HCT116 (cell line): ENCODE results near the gene IL3. TPM values are rescaled to one million over a fixed set of nuclear protein-coding genes. Genes with fewer than 3 reads are reported as not detected.

Source experiments
- ATAC-seq: fragments of 200-7000 bp; cut with Tn5 transposase; 2 replicates; pipeline ENCODE4 v1.9.1; 2020; ENCODE audit warnings: mild to moderate bottlenecking, moderate library complexity
- BruUV-seq: library from RNA; stranded (reverse); fragments of 400-500 nt; replicated peaks from 2 replicates; lab custom pipeline; 2021; lab: Mats Ljungman, UMichigan
- CTCF ChIA-PET: fragments of 300-600 bp; sonication (Branson Sonifier 250); formaldehyde crosslinking; loops from one replicate; lab custom pipeline; 2021; ENCODE audit warnings: antibody characterized with exemption; lab: Charles Lee
- POLR2A ChIA-PET: fragments of 300-600, 350-600 bp; sonication (Branson Sonifier 250); formaldehyde crosslinking; loops from one replicate; lab custom pipeline; 2021; ENCODE audit warnings: antibody characterized with exemption; lab: Charles Lee
- RAD21 ChIA-PET, 2 experiments: fragments of 300-600 bp; sonication (Branson Sonifier 250); formaldehyde crosslinking; loops; one replicate each; lab custom pipeline; 2023; ENCODE audit warnings: low total read pairs in 2 of 2; ENCODE audit not compliant: uncharacterized antibody in 2 of 2, unreplicated experiment in 2 of 2, low non-redundant PET in 1 of 2; lab: Charles Lee
- DNase-seq: peaks from one replicate; pipeline ENCODE4 v3.0.0-alpha.2; 2010; ENCODE audit warnings: low read depth, low spot score
- H2AFZ ChIP-seq: fragments of 200-600 bp; shearing (Covaris generic), sonication (generic); 2 replicates; pipeline ENCODE4 v1.6.1; 2017; ENCODE audit warnings: low read depth, mixed run types, mixed read lengths, antibody characterized with exemption, low read length; ENCODE audit not compliant: poor library complexity, severe bottlenecking
- H3K27ac ChIP-seq: 2 replicates; pipeline ENCODE4 v1.5.1; 2012; ENCODE audit warnings: low read depth, low read length
- H3K27me3 ChIP-seq: fragments of 200-600 bp; sonication (generic); 2 replicates; pipeline ENCODE4 v1.6.1; 2016; ENCODE audit warnings: mixed run types, low read length, mixed read lengths; ENCODE audit not compliant: insufficient read depth
- H3K36me3 ChIP-seq, 2 experiments: fragments of 200-500 bp in 1 of 2; fragments of 200-600 bp in 1 of 2; sonication (Bioruptor generic) in 1 of 2; sonication (generic) in 1 of 2; 2 replicates each; pipeline versions ENCODE4 v1.5.1 to v1.6.1; 2014 to 2016; ENCODE audit warnings: low read length in 2 of 2, inconsistent platforms in 1 of 2, mixed read lengths in 1 of 2, mixed run types in 1 of 2; ENCODE audit not compliant: insufficient read depth in 2 of 2, control insufficient read depth in 1 of 2
- H3K4me1 ChIP-seq, 2 experiments: fragments of 200-600 bp in 1 of 2; sonication (generic) in 1 of 2; 2 replicates each; pipeline versions ENCODE4 v1.5.1 to v1.6.1; 2012 to 2017; ENCODE audit warnings: low read length in 2 of 2, inconsistent platforms in 1 of 2, mild to moderate bottlenecking in 1 of 2, mixed read lengths in 1 of 2, mixed run types in 1 of 2, moderate library complexity in 1 of 2; ENCODE audit not compliant: insufficient read depth in 2 of 2, control insufficient read depth in 1 of 2
- H3K4me2 ChIP-seq: fragments of 200-600 bp; sonication (generic); 2 replicates; pipeline ENCODE4 v1.6.1; 2017; ENCODE audit warnings: mixed run types, low read length, mixed read lengths
- H3K4me3 ChIP-seq, 2 experiments: fragments of 200-600 bp in 1 of 2; sonication (generic) in 1 of 2; replicated peaks in 1 of 2; 2 replicates each; pipeline ENCODE4 v1.5.1; 2011 to 2016; ENCODE audit warnings: low read length in 2 of 2, control low read depth in 1 of 2, low read depth in 1 of 2, mild to moderate bottlenecking in 1 of 2, mixed read lengths in 1 of 2, mixed run types in 1 of 2
- H3K79me2 ChIP-seq: fragments of 200-600 bp; sonication (generic); 2 replicates; pipeline ENCODE4 v1.6.1; 2017; ENCODE audit warnings: mild to moderate bottlenecking, mixed run types, low read length, moderate library complexity, mixed read lengths; ENCODE audit not compliant: insufficient read depth
- H3K9ac ChIP-seq: fragments of 200-600 bp; sonication (generic); 2 replicates; pipeline ENCODE4 v1.6.1; 2016; ENCODE audit warnings: low read length, mixed read lengths
- H3K9me2 ChIP-seq: fragments of 200-600 bp; sonication (generic), shearing (Covaris generic); 2 replicates; pipeline ENCODE4 v1.6.1; 2017; ENCODE audit warnings: mixed run types, mild to moderate bottlenecking, moderate library complexity; ENCODE audit not compliant: insufficient read depth
- H3K9me3 ChIP-seq, 2 experiments: fragments of 200-500 bp in 1 of 2; fragments of 200-600 bp in 1 of 2; sonication (Bioruptor generic) in 1 of 2; sonication (generic) in 1 of 2; 2 replicates each; pipeline ENCODE4 v1.6.1; 2014 to 2017; ENCODE audit warnings: low read length in 2 of 2, mixed read lengths in 2 of 2, inconsistent platforms in 1 of 2, low read depth in 1 of 2, mild to moderate bottlenecking in 1 of 2, mixed run types in 1 of 2, moderate library complexity in 1 of 2; ENCODE audit not compliant: control insufficient read depth in 1 of 2, insufficient read depth in 1 of 2
- H4K20me1 ChIP-seq: fragments of 200-600 bp; sonication (generic), shearing (Covaris generic); 2 replicates; pipeline ENCODE4 v1.6.1; 2017; ENCODE audit warnings: mixed run types, mild to moderate bottlenecking, moderate library complexity; ENCODE audit not compliant: insufficient read depth
- CBX3 ChIP-seq: IDR thresholded peaks from 2 replicates; pipeline ENCODE4 v1.6.1; 2012; ENCODE audit warnings: low read depth
- CEBPB ChIP-seq: IDR thresholded peaks from 2 replicates; pipeline ENCODE4 v1.6.1; 2012; ENCODE audit warnings: low read depth
- EGR1 ChIP-seq: IDR thresholded peaks from 2 replicates; pipeline ENCODE4 v1.6.1; 2012; ENCODE audit warnings: low read depth
- ELF1 ChIP-seq: IDR thresholded peaks from 2 replicates; pipeline ENCODE4 v1.6.1; 2012; ENCODE audit warnings: low read depth, borderline replicate concordance
- EZH2 ChIP-seq: fragments of 200-600 bp; sonication (generic); IDR thresholded peaks from 2 replicates; pipeline ENCODE4 v1.6.1; 2017; ENCODE audit warnings: antibody characterized with exemption, mixed run types
- FOSL1 ChIP-seq: IDR thresholded peaks from 2 replicates; pipeline ENCODE4 v1.6.1; 2012; ENCODE audit warnings: low read depth
- JUND ChIP-seq: IDR thresholded peaks from 2 replicates; pipeline ENCODE4 v1.6.1; 2012
- POLR2A ChIP-seq: IDR thresholded peaks from 2 replicates; pipeline ENCODE4 v1.7.0; 2011; ENCODE audit warnings: borderline replicate concordance; ENCODE audit not compliant: insufficient read depth, insufficient read length; ENCODE audit errors: extremely low read depth
- POLR2AphosphoS5 ChIP-seq: IDR thresholded peaks from 2 replicates; pipeline ENCODE4 v1.6.1; 2011; ENCODE audit warnings: mild to moderate bottlenecking, low read depth, low read length, moderate library complexity
- RAD21 ChIP-seq: IDR thresholded peaks from 2 replicates; pipeline ENCODE4 v1.6.1; 2012; ENCODE audit warnings: low read depth, mild to moderate bottlenecking
- SIN3A ChIP-seq: IDR thresholded peaks from 2 replicates; pipeline ENCODE4 v1.6.1; 2012; ENCODE audit warnings: low read depth
- SP1 ChIP-seq: IDR thresholded peaks from 2 replicates; pipeline ENCODE4 v1.6.1; 2012; ENCODE audit warnings: low read depth
- SRF ChIP-seq: IDR thresholded peaks from 2 replicates; pipeline ENCODE4 v1.6.1; 2012; ENCODE audit warnings: low read depth
- TCF7L2 ChIP-seq: IDR thresholded peaks from 2 replicates; pipeline ENCODE4 v1.7.0; 2011; ENCODE audit warnings: borderline replicate concordance, inconsistent platforms; ENCODE audit not compliant: insufficient read depth, insufficient read length; ENCODE audit errors: extremely low read depth
- YY1 ChIP-seq: IDR thresholded peaks from 2 replicates; pipeline ENCODE4 v1.6.1; 2011; ENCODE audit warnings: low read length, low read depth, moderate library complexity, mild to moderate bottlenecking; ENCODE audit not compliant: insufficient replicate concordance; ENCODE audit errors: extremely low read depth
- ZFX ChIP-seq: fragments of 450-650 bp; IDR thresholded peaks from 2 replicates; pipeline ENCODE4 v1.6.1; 2017
- ZNF274 ChIP-seq: fragments of 200-500 bp; sonication (Bioruptor generic); IDR thresholded peaks from 2 replicates; pipeline ENCODE4 v1.6.1; 2014; ENCODE audit warnings: mild to moderate bottlenecking, low read depth, low read length, inconsistent platforms
- intact Hi-C: fragments of 100-400 bp; cut with micrococcal nuclease; formaldehyde crosslinking; loops from 2 replicates; pipeline ENCODE4 v1.10.0; 2022
- total RNA-seq: library from RNA; stranded (reverse); gene quantifications from one replicate; pipeline ENCODE4 v1.2.1, GENCODE V29; 2021; ENCODE audit not compliant: unreplicated experiment
- TF ChIP-seq, protein P1 (sequence below), 3 experiments: fragments of 200-600 bp in 1 of 3; sonication (generic) in 1 of 3; IDR thresholded peaks in 2 of 3; conservative IDR thresholded peaks in 1 of 3; 2 replicates each; pipeline ENCODE4 v1.5.1; 2012 to 2017; ENCODE audit warnings: low read depth in 2 of 3, low read length in 2 of 3, antibody characterized with exemption in 1 of 3, borderline replicate concordance in 1 of 3, control low read depth in 1 of 3, mild to moderate bottlenecking in 1 of 3, mixed read lengths in 1 of 3, mixed run types in 1 of 3, moderate library complexity in 1 of 3; ENCODE audit not compliant: insufficient read depth in 1 of 3
- TF ChIP-seq, protein P2 (sequence below): IDR thresholded peaks from 2 replicates; pipeline ENCODE4 v1.6.1; 2011; ENCODE audit warnings: mild to moderate bottlenecking, low read length, moderate library complexity; ENCODE audit not compliant: insufficient replicate concordance; ENCODE audit errors: extremely low read depth
- TF ChIP-seq, protein P3 (sequence below): IDR thresholded peaks from 2 replicates; pipeline ENCODE4 v1.6.1; 2012

The IL3 gene
- total RNA-seq, 1 experiment from 2014 or later = not detected

DNA sequence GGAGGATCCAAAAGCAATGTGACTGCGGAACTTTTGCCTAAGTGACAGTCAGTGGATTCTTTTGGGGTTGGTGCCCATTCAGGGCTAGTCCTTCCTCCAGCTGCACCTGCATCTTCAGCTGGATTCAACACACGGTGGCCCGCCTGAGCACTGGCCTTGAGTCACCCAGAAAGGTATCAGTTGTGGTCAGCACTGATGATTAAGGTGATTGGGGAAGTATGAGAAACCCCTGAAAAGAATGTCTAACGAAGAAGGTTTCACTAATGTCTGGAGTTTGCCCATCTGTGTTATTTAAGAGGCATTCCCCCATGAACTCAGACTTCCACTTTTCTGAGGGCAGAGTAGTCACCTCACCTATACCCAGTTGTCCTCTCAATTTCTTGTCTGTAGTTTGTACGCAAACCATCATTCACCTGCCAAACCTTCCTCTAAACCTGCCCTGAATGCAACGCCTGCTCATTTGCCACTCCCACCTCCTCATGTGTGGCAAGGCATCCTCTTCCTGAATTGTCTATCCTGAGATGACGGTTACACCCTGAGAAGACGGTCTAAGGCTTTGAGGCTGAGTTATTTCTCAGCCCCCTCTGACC, 40.3 kb downstream of the IL3 start:
- no peak overlapping the region for H3K9ac ChIP-seq
- CTCF ChIA-PET = no interaction called here
- no peak for ATAC-seq

More for the DNA sequence above, 40.3 kb downstream of the IL3 start:
- no TSS peak for BruUV-seq
- intact Hi-C loops = no loop called here
- no peaks in the 10 kb centered on the region for H3K36me3 ChIP-seq
- H3K9me3 ChIP-seq = no peaks in the 10 kb centered on the region
- H4K20me1 ChIP-seq = no peaks in the 10 kb centered on the region
- H3K9me2 ChIP-seq = no peaks in the 10 kb centered on the region
- RAD21 ChIA-PET = no interaction called here
- H3K4me1 ChIP-seq = peaks cover 24 to 34% of the 10 kb centered on the region in 2 experiments
- no peak for DNase-seq
- POLR2A ChIA-PET = no interaction called here
- H3K79me2 ChIP-seq = no peaks in the 10 kb centered on the region
- no peak overlapping the region for H3K4me3 ChIP-seq
- H3K27me3 ChIP-seq = no peaks in the 10 kb centered on the region
- TF ChIP-seq, protein P1, sequence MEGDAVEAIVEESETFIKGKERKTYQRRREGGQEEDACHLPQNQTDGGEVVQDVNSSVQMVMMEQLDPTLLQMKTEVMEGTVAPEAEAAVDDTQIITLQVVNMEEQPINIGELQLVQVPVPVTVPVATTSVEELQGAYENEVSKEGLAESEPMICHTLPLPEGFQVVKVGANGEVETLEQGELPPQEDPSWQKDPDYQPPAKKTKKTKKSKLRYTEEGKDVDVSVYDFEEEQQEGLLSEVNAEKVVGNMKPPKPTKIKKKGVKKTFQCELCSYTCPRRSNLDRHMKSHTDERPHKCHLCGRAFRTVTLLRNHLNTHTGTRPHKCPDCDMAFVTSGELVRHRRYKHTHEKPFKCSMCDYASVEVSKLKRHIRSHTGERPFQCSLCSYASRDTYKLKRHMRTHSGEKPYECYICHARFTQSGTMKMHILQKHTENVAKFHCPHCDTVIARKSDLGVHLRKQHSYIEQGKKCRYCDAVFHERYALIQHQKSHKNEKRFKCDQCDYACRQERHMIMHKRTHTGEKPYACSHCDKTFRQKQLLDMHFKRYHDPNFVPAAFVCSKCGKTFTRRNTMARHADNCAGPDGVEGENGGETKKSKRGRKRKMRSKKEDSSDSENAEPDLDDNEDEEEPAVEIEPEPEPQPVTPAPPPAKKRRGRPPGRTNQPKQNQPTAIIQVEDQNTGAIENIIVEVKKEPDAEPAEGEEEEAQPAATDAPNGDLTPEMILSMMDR (IDR thresholded peaks at IDR 0.05 in 2 of 3, conservative IDR thresholded peaks at IDR 0.05 in 1 of 3; ENCODE audit: borderline replicate concordance in 1 of 3, insufficient read depth in 1 of 3, low read depth in 2 of 3, low read length in 2 of 3) = no peak
- no peak for TF ChIP-seq ZFX
- no peak for TF ChIP-seq RAD21
- no peak for TF ChIP-seq ZNF274
- no peak for TF ChIP-seq SIN3A
- TF ChIP-seq POLR2AphosphoS5 = no peak
- TF ChIP-seq, protein P2, sequence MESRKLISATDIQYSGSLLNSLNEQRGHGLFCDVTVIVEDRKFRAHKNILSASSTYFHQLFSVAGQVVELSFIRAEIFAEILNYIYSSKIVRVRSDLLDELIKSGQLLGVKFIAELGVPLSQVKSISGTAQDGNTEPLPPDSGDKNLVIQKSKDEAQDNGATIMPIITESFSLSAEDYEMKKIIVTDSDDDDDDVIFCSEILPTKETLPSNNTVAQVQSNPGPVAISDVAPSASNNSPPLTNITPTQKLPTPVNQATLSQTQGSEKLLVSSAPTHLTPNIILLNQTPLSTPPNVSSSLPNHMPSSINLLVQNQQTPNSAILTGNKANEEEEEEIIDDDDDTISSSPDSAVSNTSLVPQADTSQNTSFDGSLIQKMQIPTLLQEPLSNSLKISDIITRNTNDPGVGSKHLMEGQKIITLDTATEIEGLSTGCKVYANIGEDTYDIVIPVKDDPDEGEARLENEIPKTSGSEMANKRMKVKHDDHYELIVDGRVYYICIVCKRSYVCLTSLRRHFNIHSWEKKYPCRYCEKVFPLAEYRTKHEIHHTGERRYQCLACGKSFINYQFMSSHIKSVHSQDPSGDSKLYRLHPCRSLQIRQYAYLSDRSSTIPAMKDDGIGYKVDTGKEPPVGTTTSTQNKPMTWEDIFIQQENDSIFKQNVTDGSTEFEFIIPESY = no peak
- no peak for TF ChIP-seq CBX3
- no peak for TF ChIP-seq SP1
- TF ChIP-seq ELF1 = no peak
- TF ChIP-seq JUND = no peak
- TF ChIP-seq EGR1 = no peak
- TF ChIP-seq, protein P3, sequence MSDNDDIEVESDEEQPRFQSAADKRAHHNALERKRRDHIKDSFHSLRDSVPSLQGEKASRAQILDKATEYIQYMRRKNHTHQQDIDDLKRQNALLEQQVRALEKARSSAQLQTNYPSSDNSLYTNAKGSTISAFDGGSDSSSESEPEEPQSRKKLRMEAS = no peak
- TF ChIP-seq YY1 = no peak
- no peak for TF ChIP-seq EZH2
- TF ChIP-seq CEBPB = no peak
- no peak for TF ChIP-seq POLR2A
- TF ChIP-seq TCF7L2 = no peak
- no peak for TF ChIP-seq FOSL1
- no peak for TF ChIP-seq SRF
- H2AFZ ChIP-seq = no peak overlapping the region
- H3K27ac ChIP-seq = no peak overlapping the region
- H3K4me2 ChIP-seq = no peak overlapping the region
